Measurements from ENCODE around the gene MTG2. TPM values are rescaled to one million over a fixed set of nuclear protein-coding genes. Genes with fewer than 3 reads are reported as not detected.

MTG2 gene
- total and polyA plus RNA-seq, 2 of the 13 experiments (the other 11 are each of a cell fraction or from before 2014, with no cell fraction given) = 20.4 to 37.8 TPM

DNA sequence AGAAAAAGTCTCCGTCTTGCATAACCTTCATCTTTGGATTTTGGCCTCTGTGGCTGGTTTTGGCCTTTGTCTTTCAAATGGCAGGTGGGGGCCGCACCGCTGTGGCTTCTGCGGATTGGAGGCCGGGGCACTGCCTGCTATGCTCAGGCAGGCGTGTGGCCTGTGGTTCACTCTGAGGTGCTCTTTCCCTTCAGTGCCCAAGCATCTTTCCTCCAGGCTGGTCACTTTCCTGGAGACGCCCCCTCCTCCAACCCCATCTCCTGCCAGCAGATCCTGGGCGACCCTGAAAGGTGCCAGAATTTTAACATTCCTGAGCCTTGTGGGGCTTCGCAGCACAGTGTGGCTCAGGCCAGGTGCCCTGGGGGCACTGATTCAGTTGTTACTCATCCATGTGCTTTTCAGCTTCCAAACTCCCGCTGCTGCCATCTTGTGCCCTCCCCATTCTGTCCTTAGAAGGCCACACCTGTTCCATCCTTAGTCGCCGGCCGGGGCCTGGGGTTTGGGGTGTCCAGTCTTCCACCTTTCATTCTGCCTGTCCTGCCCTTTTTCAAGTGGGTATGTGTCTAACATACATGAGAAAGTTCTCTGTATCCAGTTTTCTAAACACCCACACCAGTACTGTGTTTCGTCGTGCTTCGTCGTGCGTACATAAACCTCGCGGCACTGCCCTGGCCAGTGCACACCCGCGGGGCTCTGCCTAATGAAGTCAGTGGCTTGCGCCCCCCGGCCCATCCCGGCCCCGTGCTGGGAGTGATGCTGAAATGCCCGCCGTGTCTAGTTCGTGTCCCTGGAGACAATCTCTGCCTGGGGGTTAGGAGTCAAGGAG lies 27.2 kb upstream of the MTG2 start (continued):
- TF ChIP-seq ZMAT3 (CRISPR knock-in tag; conservative IDR thresholded peaks at IDR 0.05) = peak; percentile 78
- peak; percentile 69; the same call in 1 of the 2 replicates for TF ChIP-seq CEBPG (CRISPR knock-in tag; IDR thresholded peaks at IDR 0.05)
- no peak for TF ChIP-seq ZNF251 (CRISPR knock-in tag; IDR thresholded peaks at IDR 0.05)
- TF ChIP-seq IKZF1 (IDR thresholded peaks at IDR 0.05) = no peak
- peak; percentile 78 for TF ChIP-seq ZMYM4 (CRISPR knock-in tag; IDR thresholded peaks at IDR 0.05)
- TF ChIP-seq GZF1 (CRISPR knock-in tag; IDR thresholded peaks at IDR 0.05) = no peak
- peak; percentile 91 for TF ChIP-seq HOXA3 (CRISPR knock-in tag; IDR thresholded peaks at IDR 0.05)
- peak; percentile 65; the same call in 1 of the 2 replicates for TF ChIP-seq ZNF598 (CRISPR knock-in tag; IDR thresholded peaks at IDR 0.05; ENCODE audit: borderline replicate concordance)
- TF ChIP-seq SNAI1 (CRISPR knock-in tag; IDR thresholded peaks at IDR 0.05; ENCODE audit: borderline replicate concordance) = no peak
- TF ChIP-seq, protein P1, sequence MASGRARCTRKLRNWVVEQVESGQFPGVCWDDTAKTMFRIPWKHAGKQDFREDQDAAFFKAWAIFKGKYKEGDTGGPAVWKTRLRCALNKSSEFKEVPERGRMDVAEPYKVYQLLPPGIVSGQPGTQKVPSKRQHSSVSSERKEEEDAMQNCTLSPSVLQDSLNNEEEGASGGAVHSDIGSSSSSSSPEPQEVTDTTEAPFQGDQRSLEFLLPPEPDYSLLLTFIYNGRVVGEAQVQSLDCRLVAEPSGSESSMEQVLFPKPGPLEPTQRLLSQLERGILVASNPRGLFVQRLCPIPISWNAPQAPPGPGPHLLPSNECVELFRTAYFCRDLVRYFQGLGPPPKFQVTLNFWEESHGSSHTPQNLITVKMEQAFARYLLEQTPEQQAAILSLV (CRISPR knock-in tag; IDR thresholded peaks at IDR 0.05; ENCODE audit: borderline replicate concordance) = peak; percentile 46; the same call in 1 of the 2 replicates
- peak; percentile 40; the same call in 1 of the 2 replicates for TF ChIP-seq LCORL (IDR thresholded peaks at IDR 0.05)
- peak; percentile 91 for TF ChIP-seq LCORL (CRISPR knock-in tag; IDR thresholded peaks at IDR 0.05)
- TF ChIP-seq ZNF883 (CRISPR knock-in tag; IDR thresholded peaks at IDR 0.05; ENCODE audit: not compliant biosample characterization) = no peak
- no peak for TF ChIP-seq ZNF557 (CRISPR knock-in tag; IDR thresholded peaks at IDR 0.05)
- TF ChIP-seq KDM5B (CRISPR knock-in tag; IDR thresholded peaks at IDR 0.05; ENCODE audit: borderline replicate concordance) = peak; percentile 54; the same call in 1 of the 2 replicates
- TF ChIP-seq HNRNPUL1 (IDR thresholded peaks at IDR 0.05; ENCODE audit: low read depth, low read length) = no peak
- no peak for TF ChIP-seq ZFAT (CRISPR knock-in tag; conservative IDR thresholded peaks at IDR 0.05)
- peak; percentile 56; the same call in 1 of the 2 replicates for TF ChIP-seq CREM (IDR thresholded peaks at IDR 0.05)
- TF ChIP-seq CREM (CRISPR knock-in tag; IDR thresholded peaks at IDR 0.05) = no peak
- no peak for TF ChIP-seq NFKBIZ (CRISPR knock-in tag; IDR thresholded peaks at IDR 0.05)
- TF ChIP-seq, protein P2, sequence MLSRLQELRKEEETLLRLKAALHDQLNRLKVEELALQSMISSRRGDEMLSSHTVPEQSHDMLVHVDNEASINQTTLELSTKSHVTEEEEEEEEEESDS (CRISPR knock-in tag; IDR thresholded peaks at IDR 0.05; ENCODE audit: borderline replicate concordance) = no peak
- TF ChIP-seq ZNF768 (CRISPR knock-in tag; IDR thresholded peaks at IDR 0.05) = no peak
- TF ChIP-seq SP4 (CRISPR knock-in tag; IDR thresholded peaks at IDR 0.05) = peak; percentile 60; the same call in 1 of the 2 replicates
- TF ChIP-seq, protein P3, sequence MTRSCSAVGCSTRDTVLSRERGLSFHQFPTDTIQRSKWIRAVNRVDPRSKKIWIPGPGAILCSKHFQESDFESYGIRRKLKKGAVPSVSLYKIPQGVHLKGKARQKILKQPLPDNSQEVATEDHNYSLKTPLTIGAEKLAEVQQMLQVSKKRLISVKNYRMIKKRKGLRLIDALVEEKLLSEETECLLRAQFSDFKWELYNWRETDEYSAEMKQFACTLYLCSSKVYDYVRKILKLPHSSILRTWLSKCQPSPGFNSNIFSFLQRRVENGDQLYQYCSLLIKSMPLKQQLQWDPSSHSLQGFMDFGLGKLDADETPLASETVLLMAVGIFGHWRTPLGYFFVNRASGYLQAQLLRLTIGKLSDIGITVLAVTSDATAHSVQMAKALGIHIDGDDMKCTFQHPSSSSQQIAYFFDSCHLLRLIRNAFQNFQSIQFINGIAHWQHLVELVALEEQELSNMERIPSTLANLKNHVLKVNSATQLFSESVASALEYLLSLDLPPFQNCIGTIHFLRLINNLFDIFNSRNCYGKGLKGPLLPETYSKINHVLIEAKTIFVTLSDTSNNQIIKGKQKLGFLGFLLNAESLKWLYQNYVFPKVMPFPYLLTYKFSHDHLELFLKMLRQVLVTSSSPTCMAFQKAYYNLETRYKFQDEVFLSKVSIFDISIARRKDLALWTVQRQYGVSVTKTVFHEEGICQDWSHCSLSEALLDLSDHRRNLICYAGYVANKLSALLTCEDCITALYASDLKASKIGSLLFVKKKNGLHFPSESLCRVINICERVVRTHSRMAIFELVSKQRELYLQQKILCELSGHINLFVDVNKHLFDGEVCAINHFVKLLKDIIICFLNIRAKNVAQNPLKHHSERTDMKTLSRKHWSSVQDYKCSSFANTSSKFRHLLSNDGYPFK (CRISPR knock-in tag; IDR thresholded peaks at IDR 0.05; ENCODE audit: borderline replicate concordance) = no peak; the same call in 1 of the 2 replicates
- no peak for TF ChIP-seq XRCC5 (optimal IDR thresholded peaks at IDR 0.05; ENCODE audit: low read length)
- 0 out of 2 replicates have a peak, but pooled peaks have one; percentile 63 for TF ChIP-seq ZNF543 (CRISPR knock-in tag; IDR thresholded peaks at IDR 0.05)
- TF ChIP-seq, protein P4, sequence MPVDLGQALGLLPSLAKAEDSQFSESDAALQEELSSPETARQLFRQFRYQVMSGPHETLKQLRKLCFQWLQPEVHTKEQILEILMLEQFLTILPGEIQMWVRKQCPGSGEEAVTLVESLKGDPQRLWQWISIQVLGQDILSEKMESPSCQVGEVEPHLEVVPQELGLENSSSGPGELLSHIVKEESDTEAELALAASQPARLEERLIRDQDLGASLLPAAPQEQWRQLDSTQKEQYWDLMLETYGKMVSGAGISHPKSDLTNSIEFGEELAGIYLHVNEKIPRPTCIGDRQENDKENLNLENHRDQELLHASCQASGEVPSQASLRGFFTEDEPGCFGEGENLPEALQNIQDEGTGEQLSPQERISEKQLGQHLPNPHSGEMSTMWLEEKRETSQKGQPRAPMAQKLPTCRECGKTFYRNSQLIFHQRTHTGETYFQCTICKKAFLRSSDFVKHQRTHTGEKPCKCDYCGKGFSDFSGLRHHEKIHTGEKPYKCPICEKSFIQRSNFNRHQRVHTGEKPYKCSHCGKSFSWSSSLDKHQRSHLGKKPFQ (CRISPR knock-in tag; IDR thresholded peaks at IDR 0.05; ENCODE audit: insufficient replicate concordance) = no peak

All from HepG2 (cell line).